Measurements from ENCODE around the gene LAIR1.

DNA sequence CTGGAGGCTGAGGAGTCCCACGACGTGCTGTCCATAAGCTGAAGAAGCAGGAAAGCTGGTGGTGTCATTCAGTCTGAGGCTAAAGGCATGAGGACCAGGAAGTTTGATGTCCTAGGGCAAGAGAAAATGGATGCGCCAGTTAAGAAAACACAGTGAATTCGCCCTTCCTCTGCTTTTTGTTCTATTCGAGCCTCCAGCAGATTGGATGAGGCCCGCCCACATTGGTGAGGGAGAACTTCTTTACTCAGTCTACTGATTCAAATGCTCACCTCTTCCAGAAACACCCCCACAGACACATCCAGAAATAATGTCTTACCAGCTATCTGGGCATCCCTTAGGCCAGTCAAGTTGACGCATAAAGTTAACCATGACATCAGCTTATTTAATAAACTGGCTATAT, 43.0 kb upstream of the LAIR1 start:
- TF ChIP-seq EZH2phosphoT487 (IDR thresholded peaks at IDR 0.05; ENCODE audit: insufficient read depth, low read depth): no peak
- TF ChIP-seq EZH2 (IDR thresholded peaks at IDR 0.05; ENCODE audit: insufficient read depth, poor library complexity, severe bottlenecking): no peak
